Kasumi-1 (cell line): ENCODE measurements around the gene MRPS31.
"Not testable (repeated sequence)": the region's sequence is repeated elsewhere in the genome, so short reads cannot be mapped to it uniquely, and the experiment has no call there.

ENCODE experiments used
- DNase-seq, 2 experiments: peaks; one replicate each; lab custom pipeline; 2025; lab: John Stamatoyannopoulos, UW

Gene MRPS31

DNA sequence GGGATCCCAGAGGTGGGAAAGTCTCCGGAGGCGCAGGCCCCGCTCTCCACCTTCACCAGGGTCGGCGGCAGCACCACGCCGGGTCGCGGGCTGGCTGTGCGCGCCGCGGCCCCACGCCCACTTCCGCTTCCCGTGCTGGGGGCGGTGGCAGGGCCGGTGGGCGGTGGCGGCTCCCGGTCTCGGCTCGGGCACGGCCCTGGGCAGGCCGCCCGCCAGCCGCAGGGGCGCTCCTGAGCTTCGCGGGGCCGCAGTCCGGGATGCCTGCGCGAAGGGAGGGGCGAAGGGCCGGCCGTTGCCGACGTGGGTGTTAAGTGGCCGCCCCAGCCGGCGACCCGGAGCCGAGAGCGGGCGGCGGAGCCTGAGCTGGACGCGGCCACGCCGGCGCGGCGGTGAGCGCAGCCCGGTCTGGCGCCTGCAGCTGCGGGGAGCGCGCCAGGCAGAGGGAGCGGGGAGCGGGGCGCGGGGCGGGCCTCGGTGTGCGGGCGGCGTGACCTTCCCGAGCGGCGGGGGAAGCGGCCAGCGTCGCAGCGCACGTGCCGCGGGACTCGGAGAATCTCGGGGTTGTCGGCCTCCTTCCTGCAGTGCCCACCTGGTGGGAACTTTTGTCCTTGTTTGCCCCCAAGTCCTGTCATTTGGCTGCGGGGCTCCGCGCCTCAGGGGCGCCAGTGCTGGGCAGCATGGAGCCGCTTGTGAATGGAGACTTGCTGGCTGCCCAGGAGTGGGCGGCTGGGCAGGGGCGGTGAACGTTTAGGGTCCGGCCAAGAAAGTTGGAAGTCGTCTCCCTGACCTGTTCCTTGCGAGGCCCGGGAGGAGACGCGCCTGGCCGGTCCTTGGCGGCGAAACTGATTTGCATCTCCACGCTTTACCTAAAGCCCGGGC, 18.5 kb upstream of the MRPS31 start, which contains the start of gene SLC25A15:
Gene SLC25A15 (plus strand): TSS at position 337 of the 879 bp plus-strand sequence. CDS start 3,616 bp downstream, outside the sequence.
- DNase-seq: peak; percentile 31 to 37

DNA sequence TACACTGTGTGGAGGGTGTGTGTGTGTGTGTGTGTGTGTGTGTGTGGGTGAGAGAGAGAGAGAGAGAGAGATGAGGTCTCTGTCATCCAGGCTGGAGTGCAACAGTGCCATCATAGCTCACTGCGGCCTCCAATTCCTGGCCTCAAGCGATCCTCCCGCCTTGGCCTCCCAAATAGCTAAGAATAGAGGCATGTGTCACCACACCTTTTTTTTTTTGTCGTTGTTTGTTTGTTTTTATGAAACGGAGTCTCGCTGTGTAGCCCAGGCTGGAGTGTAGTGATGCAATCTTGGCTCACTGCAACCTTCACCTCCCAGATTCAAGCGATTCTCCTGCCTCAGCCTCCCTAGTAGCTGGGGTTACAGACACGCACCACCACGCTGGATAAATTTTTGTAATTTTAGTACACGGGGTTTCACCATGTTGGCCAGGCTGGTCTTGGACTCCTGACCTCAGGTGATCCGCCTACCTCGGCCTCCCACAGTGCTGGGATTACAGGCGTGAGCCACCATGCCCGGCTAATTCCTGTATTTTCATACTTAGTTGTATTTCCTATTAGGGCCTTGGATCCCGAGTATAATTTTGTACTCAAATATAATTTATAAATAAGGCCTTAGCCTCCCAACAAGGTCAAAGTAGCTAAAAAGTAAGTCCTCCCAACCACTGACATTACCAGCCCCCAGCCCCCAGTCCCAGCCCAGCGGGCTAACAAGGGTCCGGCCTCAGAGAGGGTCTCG, 17.7 kb upstream of the MRPS31 start:
- DNase-seq: not testable (repeated sequence)

DNA sequence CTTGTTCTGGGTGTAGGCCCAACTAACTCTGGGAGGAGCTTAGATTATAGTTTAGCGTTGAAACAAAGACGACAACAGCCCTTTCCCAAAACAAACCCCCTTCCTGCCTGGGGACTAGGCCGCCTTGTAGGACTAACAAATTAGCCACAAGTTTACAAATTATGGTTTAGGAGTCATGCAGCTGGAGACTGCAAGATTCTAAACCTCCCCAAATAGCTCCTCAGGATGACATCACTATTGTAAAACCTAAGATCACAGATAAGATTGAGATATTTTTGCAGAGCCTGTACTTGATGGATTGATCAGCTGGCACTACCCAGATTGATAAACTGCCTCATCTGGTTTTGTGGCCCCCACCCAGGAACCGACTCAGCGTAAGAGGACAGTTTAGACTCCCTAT, 16.1 kb upstream of the MRPS31 start:
- DNase-seq: no peak

DNA sequence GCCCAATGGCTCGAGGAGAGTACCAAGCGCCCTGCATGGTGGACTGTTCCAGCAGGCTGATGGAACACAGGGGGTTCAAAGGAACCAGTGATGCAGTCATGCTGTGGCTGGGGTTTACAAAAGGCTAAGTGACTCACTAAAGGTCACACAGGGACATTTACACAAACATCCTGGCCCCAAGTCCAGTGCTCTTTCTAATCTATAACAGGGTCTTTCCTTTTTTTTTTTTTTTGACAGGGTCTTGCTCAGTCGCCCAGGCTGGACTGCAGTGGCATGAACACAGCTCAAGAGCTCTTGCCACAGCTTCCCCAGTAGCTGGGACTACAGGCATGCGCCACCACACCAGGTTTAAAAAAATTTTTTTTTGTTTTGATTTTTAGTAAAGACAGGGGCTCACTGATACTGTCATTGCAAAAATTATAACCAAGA, 15.6 kb upstream of the MRPS31 start:
- no peak for DNase-seq

DNA sequence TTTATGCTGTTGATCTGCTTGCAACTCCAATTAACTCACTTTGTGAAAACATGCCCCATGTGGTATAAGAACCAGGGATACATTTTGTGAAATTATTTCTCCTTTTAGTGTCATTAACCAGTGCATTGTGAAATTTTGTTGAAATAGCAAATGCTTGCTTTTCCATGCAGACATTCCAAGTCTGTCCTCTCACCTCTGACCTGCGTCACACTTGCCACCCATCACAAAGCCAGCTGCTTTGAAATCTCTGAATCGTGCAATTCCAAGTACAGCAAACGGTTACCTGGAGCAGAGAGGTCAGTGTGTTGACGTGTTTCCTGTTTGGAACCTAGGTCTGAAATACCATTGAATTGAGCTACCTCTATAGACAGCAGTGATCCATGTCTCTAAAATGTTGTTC, 13.6 kb upstream of the MRPS31 start:
- no peak for DNase-seq

DNA sequence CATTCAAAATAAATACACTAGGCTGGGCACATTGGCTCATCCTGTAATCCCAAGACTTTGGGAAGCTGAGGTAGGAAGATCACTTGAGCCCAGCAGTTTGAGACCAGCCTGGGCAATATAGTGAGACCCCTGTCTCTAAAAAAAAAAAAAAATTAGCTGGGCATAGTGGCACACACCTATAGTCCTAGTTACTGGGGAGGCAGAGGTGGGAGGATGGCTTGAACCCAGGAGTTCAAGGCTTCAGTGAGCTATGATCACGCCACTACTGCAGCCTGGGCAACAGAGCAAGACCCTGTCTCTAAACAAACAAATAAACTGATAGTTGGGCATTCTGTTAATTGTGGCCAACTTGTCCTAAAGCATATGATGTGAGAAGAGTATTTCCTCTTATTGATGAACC, 12.0 kb upstream of the MRPS31 start:
- DNase-seq: not testable (repeated sequence)

DNA sequence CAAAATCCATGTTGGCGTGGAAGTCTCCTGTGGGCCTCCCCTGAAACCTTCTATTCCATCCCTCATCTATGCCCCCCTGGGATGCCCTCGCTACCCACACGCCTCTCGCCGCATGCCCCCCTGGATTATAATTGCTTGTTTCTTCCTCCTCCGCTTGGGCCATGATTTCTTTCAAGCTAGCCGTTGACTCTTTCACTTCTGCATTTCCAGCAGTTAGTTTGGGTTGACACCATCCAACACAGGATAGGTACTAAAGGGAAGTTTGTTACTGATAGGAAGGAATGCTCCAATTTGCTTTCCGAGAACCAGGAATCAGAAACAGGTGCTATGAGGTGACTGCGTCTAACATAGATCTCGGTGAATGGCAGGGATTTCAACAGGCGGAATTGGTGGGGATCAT, 10.7 kb upstream of the MRPS31 start:
- DNase-seq: no peak

DNA sequence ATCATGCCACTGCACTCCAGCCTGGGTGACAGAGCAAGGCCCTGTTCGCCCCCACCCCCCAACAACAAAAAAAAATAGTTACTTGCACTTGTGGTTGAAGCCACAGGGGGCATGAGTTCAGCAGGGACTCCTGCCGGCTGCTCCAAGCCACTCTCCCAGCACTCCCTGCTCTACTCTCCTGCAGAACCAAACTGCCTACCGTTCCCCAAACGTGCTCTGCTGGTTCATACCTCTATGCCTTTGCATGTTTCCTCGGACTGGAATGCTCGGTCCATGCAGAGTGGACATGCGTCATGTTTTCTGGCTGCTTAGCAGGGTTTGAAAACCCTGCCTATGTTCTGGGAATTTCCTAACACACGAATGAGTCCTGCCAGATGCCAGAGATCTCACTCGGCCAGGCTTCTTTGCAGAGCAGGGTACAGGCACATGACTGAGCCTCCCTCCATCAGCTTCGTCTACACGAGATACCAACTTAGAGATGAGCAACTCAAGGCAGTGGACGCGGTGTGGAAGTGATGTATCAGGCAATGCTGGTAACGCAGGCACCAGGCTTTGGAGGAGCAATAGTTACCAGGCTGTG, 9.9 kb upstream of the MRPS31 start:
- peak; percentile 41 to 46 for DNase-seq

DNA sequence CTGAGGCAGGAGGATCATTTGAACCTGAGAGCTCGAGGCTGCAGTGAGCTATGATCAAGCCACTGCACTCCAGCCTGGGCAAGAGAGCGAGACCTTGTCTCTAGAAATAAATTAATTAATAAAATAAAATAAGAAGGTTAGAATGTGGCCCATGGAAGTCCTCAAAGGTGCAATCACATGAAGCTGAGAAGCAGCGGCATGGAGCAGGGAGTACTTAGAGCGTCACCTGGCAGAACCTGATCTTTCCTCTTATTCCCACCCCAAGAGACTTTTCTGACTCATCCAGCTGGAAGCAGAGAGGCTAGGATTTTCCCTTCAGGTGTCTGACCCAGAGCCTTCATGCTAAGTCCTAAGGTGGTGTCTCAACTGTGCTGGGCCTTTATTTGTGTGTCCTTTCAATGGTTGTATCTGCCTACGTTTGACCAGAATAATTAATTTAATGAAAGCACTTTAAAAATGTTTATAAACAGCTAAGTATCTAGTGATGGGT, 8.9 kb upstream of the MRPS31 start:
- DNase-seq: no peak

DNA sequence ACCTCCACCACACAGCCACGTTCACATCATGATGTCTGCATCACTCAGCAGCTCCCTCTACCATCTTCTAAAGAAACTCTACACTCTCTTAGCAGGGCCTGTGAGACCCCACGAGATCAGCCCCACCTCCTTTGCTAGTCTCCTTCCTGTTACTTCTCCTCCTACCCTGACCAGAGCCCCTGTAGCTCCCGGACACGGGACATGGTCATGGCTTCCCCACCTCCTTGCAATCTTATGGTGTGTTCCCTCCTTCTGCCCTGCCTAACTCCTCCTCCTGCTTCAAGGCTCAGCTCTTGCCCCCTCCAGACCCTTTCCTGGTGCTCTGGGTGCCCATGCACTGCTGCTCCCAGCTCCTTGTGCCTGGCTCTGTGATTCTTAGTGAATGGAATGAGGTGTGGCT, 8.1 kb upstream of the MRPS31 start:
- no peak for DNase-seq

DNA sequence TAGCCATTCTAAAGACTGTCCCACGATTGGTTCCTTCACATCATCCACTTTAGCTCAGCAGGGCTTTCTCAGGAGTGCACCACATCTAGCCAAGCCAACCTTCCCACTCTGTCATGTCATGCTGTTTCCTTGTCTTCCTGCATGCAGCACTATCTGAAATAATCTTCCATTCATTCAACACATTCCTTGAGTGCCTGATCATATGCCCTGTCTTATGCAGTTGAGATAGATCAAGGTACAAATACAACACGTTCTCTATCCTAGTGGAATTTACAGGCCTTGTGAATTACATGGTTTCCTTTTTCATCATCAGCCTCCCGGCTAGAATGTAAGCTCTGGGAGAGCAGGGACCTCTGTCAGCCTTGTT, 6.8 kb upstream of the MRPS31 start:
- DNase-seq: no peak

DNA sequence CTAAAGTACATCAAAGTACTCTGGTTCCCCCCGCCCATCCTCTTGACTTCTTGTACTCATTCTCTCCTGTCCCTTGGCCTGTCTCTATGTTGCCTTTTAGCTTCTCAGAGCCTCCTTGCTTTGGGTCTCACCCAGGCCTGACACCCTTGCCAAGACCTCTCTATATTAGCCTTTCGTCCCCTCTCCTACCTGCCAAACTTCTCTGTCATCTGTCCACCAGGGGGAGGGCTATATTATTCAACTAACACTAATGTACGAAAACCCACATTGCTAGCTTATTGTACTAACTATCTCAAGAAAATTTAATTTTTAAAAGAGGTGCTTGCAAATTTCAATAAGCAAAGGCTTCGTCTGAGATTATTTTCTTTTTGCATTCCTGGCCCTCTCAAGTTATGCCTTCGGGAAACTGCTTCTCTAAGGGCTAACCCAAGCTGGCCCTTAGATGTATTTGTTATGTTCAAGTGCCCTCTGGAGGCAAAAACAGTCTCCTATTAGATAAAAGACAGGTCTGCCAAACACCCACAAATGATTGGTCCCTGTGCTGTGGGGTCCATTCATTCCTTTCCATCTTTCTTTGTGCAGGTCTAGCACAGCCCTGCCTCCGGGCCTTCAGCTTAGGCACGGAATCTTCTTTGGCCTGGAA, 6.3 kb upstream of the MRPS31 start:
- DNase-seq: peak; percentile 39 to 50

DNA sequence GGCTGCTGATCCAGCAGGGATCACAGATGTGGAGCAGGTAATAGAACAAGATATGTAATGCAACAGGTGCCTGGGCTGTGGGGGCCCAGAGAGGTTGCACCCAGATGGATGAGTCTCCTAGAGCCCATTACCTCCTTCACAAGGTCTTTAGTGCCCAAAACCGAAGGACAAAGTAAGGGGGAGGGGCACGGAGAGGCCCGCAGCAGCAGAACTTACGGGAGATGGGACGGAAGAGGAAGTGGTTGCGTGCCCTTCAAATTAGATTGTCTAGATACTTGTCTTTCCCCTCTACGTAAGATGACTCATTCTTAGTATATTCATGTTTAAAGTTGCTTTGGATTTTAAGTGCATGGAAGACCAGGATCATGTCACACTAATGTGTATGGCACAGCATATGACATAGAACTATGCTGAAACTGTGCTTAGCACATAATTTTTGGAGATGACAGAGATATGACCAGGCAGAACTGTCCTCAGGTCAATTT, 5.7 kb upstream of the MRPS31 start:
- DNase-seq: peak; percentile 73 to 80

DNA sequence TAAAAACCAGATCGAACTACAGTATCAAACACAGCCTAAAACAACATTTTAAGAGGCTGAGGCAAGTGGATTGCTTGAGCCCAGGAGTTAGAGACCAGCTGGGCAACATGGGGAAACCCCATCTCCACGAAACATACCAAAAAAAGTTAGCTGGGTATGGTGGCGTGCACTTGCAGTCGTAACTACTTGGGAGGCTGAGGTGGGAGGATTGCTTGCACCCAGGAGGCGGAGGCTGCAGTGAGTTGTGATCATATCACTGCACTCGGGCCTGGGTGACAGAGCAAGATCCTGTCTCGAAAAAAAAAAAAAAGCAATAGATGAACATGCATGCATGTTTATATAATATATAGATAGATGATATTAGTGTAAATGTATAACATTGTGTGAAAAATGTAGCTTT, 5.2 kb upstream of the MRPS31 start:
- DNase-seq: no peak

DNA sequence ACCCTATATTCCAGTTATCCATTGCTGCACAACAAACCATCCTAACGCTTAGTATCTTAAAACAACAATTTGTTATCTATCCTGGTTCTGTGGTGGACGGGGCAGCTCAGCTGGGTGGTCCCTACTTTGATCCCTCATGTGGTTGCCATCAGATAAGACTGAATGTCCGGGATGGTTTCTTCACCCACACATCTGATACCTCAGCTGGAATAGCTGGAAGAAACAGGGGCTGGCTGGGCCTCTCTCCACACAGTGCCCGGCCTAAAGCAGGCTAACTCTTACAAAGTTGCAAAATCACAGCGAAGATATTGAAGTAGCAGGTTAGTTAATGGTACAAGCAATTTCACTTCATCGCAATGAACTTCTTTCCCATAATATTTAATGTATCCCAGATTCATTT, 3.7 kb upstream of the MRPS31 start:
- DNase-seq: no peak

DNA sequence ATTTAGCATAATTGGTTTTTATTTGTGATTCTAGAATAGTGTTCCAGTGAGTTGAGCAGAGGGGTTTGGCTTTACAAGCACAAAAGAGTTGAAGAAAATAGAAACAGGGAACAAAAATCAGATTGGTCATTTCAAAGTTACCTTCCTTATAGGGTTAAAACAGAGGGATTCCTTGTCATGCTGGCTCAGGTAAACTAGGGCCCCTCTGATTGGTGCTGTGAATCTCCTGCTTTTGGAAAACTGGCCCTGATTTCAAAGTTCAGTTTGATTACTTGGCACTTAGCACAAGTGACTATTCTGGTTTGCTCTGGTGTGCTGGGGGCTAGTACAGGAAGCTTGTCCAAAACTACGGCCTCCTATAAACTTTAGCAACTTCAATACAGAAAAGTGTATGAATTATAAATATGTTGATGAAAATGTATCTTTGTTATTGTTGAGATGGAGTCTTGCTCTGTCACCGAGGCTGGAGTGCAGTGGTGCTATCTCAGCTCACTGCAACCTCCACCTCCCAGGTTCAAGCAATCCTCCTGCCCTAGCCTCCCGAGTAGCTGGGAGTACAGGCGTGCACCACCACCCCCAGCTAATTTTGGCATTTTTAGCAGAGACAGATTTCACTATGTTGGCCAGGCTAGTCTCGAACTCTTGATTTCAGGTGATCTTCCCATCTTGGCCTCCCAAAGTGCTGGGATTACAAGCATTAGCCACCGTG, 1.9 kb upstream of the MRPS31 start:
- no peak for DNase-seq

DNA sequence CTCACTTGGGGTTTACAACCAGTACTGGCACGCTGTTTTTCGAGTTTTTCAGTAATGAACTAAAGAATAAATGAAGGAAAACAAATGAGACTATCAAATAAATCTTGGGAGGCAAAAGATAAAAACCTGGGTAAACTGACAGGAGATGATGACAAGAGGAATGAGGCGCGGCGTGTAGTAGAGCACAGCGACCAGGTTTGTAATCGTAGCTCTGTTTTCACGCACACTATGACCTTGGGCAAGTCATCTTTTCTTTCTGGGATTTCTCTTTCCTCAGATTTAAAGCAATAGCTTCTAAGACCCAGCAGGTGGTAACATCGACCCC, 419 bp downstream of the MRPS31 start:
- DNase-seq: no peak

DNA sequence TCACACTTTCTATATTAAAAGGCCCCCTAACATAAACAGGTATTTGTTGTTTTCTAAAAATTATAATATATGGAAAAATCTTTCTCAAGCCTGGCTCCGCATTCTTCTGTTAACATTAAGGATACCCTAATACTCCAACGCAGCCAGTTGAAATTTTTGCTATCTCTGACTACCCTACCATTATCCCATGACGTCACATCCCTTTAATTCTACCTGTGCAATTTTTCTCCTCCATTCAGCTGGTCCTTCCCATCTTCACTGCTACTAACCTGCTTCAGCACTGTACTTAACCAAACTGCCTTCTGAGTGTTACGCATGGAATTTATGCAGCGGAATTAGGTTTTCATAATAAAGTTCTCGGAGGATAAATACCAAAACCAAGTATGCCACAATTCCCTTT, 1.0 kb downstream of the MRPS31 start:
- no peak for DNase-seq

DNA sequence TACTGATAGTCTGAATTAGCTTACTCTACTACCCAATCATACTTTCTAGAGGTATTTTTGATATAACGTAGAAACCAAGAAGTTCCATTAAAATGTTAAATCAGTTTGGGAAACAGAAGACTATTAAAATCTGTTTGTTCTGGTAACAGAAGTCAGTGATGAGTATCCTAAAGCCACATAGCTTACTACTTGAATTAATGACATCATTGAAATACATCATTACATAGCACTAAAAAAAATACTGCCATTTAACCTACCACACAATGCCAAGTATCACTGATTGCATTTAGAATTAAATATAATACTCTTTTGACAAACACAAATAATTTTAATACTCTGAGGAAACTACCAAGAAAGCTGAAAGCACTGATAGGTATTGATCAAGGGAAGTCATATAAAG, 5.4 kb downstream of the MRPS31 start:
- DNase-seq: no peak

DNA sequence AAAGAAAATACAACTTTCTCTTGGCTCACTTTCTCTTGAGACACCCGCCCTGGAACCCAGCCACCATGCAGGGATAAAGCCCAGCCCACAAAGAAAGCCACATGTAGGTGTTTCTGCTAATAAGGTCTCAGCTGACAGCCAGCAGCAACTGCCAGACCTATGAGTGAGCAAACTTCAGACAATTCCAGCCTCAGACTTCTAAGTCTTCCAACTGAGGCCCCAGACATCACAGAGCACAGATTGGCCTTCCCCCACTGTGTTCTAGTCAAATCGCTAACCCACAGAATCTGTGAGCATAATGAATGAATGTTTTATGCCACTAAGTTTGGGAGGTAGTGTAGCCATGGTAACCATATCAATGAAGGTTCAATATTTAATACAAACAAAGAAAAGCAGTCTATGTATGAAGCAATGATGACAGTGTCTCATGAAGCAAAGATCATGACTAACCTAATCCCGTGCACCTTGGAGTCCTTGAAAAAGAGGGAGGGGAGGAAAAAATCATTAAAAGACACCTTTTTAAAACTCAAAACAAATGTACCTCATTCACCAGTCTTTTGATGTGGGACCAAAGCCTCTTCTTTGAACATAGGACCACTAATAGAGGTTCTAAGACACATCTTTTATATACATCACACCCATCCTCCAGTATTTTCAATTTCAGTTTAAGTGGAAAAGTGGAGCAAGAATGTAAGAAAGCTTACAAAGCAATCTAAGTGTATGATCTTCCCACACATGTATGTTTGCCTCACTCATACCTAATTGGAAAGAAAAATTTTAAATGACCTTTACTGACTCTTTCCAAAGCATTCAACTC, 6.2 kb downstream of the MRPS31 start:
- DNase-seq: no peak

DNA sequence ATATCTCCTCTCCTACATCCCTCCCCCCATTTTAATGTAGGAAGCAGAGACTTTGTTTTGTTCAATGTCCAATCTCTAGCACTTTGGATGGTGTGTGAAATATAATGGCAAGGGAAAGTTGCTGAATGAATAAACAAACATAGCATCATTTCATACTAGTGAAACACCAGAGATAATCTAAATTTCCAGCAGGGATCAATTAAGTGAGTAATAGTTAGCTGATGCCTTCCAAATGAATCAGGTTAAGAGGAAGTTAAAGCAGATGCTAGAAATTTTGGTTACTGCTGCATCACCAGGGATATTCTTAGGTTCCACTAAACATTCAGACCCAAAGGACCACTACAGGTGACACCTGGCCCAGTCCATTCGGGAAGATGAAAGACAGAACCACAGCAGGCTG, 8.1 kb downstream of the MRPS31 start:
- no peak for DNase-seq
